ENCODE data around the gene HSD11B2.

HSD11B2 gene

DNA sequence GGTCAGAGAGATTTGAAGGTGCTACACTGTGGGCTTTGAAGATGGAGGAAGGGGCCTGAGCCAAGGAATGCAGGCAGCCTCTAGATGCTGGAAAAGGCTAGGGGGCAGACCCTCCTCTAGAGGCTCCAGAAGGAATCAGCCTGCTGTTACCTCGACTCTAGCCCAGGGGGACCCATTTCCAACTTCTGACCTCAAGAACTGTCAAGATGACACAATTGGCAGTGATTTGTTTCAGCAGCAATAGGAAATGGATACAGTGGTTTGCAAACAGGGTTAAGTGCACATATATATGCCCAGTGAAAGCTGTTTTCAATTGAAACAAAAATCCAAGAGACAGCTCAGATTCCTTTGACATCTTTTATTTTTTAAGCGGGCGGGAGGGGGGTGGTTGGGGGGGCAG lies 11.0 kb upstream of the HSD11B2 start:
- Histone ChIP-seq H3K36me3 (ENCODE audit: control insufficient read depth in 1 of 2, insufficient read depth in 2 of 2, low read length in 2 of 2) (no peaks in the 10 kb centered on the region), H3K4me1 (ENCODE audit: control insufficient read depth in 1 of 2, insufficient read depth in 2 of 2, low read length in 2 of 2) (peaks cover 0 to 9% of the 10 kb centered on the region in 2 donors), H3K9me3 (ENCODE audit: control insufficient read depth in 1 of 2, low read length in 2 of 2) (no peaks in the 10 kb centered on the region), H3K27ac (ENCODE audit: low read length) (no peak overlapping the region), H3K27me3 (ENCODE audit: low read depth, low read length) (no peaks in the 10 kb centered on the region), H3K4me3 (ENCODE audit: low read depth in 1 of 2, low read length in 2 of 2) (no peak overlapping the region)

DNA sequence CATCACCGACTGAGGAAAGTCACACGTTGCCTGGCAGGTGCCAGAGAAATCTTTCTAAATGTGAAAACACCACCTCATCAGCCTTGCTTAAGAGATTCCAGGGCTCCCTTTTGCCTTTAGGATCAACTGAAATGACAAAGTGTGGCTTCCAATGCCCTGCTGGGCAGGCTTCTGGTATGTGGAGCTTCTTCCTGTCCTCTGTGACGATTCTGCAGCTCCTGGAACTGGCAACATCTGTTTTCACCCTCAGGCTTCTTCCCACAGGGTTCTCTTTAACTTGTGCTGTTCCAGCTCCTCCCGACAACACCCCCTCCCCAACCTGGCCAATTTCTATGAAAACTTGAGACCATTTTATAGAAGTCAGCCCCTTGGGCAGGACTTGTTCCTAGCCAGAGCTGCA lies 9.9 kb upstream of the HSD11B2 start:
- Histone ChIP-seq H3K4me1 (ENCODE audit: control insufficient read depth in 1 of 2, insufficient read depth in 2 of 2, low read length in 2 of 2) (no peaks in the 10 kb centered on the region), H3K27ac (ENCODE audit: low read length) (no peak overlapping the region), H3K4me3 (ENCODE audit: low read depth in 1 of 2, low read length in 2 of 2) (no peak overlapping the region), H3K9me3 (ENCODE audit: control insufficient read depth in 1 of 2, low read length in 2 of 2) (no peaks in the 10 kb centered on the region), H3K27me3 (ENCODE audit: low read depth, low read length) (no peaks in the 10 kb centered on the region), H3K36me3 (ENCODE audit: control insufficient read depth in 1 of 2, insufficient read depth in 2 of 2, low read length in 2 of 2) (no peaks in the 10 kb centered on the region)

DNA sequence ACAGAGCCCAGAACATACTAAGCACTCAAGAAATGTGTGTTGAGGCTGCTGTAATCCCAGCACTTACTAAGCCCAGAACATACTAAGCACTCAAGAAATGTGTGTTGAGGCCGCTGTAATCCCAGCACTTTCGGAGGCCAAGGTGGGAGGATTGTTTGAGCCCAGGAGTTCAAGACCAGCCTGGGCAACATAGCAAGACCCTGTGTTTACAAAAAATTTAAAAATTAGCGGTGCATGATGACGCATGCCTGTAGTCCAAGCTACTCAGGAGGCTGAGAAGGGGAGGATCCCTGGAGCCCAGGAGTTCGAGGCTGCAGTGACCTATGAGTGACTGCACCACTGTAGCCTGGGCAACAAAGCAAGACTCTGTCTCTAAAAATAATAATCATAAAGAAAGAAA lies 7.9 kb upstream of the HSD11B2 start:
- Histone ChIP-seq H3K4me3 (ENCODE audit: low read depth in 1 of 2, low read length in 2 of 2) (no peak overlapping the region), H3K4me1 (ENCODE audit: control insufficient read depth in 1 of 2, insufficient read depth in 2 of 2, low read length in 2 of 2) (peaks cover 0 to under 1% of the 10 kb centered on the region in 2 donors), H3K27me3 (ENCODE audit: low read depth, low read length) (no peaks in the 10 kb centered on the region), H3K27ac (ENCODE audit: low read length) (no peak overlapping the region), H3K9me3 (ENCODE audit: control insufficient read depth in 1 of 2, low read length in 2 of 2) (no peaks in the 10 kb centered on the region), H3K36me3 (ENCODE audit: control insufficient read depth in 1 of 2, insufficient read depth in 2 of 2, low read length in 2 of 2) (no peaks in the 10 kb centered on the region)

DNA sequence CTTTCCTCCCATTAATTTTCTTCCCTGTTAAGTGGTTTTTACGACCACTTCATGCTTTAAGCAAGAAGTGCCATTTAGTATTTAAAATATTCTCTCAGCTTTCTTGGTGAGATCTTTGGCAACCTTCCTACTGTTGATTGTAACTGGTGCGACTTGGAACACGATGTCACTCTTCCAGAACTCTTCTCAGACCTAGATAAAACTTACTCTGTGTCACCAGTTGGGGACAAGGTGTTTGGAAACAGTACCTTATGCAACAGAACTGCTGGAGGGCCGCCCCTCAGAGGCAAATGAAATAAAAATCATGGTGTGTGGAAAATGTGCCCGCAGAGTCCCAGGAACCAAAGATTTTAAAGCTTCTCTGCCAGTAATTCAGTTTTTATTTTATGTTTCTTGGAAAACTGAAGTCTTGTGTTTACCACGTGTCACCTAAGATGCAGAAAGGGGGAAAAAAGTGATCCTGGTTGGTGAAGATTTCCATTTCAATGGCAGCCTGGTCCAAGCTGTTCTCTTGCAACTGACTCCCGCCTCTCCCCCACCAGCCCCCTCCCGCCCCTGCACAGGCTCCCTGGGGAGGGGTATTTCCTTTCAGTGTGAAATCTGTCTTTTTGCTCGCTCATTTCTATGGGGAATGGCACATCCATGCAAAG lies 7.2 kb upstream of the HSD11B2 start:
- Histone ChIP-seq H3K9me3 (ENCODE audit: control insufficient read depth in 1 of 2, low read length in 2 of 2) (no peaks in the 10 kb centered on the region), H3K4me3 (ENCODE audit: low read depth in 1 of 2, low read length in 2 of 2) (no peak overlapping the region), H3K36me3 (ENCODE audit: control insufficient read depth in 1 of 2, insufficient read depth in 2 of 2, low read length in 2 of 2) (no peaks in the 10 kb centered on the region), H3K27me3 (ENCODE audit: low read depth, low read length) (no peaks in the 10 kb centered on the region), H3K27ac (ENCODE audit: low read length) (no peak overlapping the region), H3K4me1 (ENCODE audit: control insufficient read depth in 1 of 2, insufficient read depth in 2 of 2, low read length in 2 of 2) (peaks cover 0 to 6% of the 10 kb centered on the region in 2 donors)

DNA sequence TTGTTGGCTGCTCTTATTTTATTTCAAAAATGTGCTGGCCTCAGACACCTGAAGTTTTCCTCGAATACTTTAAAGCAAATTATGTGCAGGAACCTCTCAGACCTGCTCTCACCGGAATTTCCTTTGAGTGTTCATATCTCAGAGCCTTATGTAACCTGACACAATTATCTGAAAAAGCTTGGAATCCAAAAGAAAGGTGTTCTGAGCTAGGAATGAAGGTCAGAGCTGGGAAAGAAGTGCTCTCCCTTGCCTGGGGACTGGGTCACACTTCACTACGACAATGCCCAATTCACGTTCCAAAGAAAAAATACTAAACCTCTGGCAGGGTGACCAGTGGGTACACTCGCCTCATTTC lies 6.7 kb upstream of the HSD11B2 start:
- H3K9me3 ChIP-seq (ENCODE audit: control insufficient read depth in 1 of 2, low read length in 2 of 2) = no peaks in the 10 kb centered on the region
- H3K4me3 ChIP-seq (ENCODE audit: low read depth in 1 of 2, low read length in 2 of 2) = no peak overlapping the region
- H3K4me1 ChIP-seq (ENCODE audit: control insufficient read depth in 1 of 2, insufficient read depth in 2 of 2, low read length in 2 of 2) = peaks cover 0 to 6% of the 10 kb centered on the region in 2 donors
- H3K27ac ChIP-seq (ENCODE audit: low read length) = no peak overlapping the region
- H3K27me3 ChIP-seq (ENCODE audit: low read depth, low read length) = no peaks in the 10 kb centered on the region
- H3K36me3 ChIP-seq (ENCODE audit: control insufficient read depth in 1 of 2, insufficient read depth in 2 of 2, low read length in 2 of 2) = no peaks in the 10 kb centered on the region

DNA sequence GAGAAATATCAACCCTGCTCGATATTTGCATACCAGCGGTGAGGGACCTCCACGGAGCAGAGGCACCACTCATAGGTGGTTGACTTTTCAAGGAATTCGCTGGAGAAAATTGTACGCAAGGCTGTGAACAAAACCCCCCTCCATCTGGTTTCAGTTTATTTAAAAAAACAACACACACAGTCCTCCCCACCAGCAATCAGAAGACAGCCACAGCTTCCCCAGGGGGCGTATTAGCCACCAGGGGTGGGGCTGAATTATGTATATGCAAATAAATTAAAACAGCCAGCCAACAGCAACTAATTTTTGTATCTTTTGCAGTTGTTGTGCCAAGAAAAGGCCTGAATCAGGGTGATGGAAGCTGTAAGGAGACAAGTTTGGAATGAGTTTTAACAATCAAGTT lies 5.9 kb upstream of the HSD11B2 start:
- no peaks in the 10 kb centered on the region for H3K27me3 ChIP-seq (ENCODE audit: low read depth, low read length)

DNA sequence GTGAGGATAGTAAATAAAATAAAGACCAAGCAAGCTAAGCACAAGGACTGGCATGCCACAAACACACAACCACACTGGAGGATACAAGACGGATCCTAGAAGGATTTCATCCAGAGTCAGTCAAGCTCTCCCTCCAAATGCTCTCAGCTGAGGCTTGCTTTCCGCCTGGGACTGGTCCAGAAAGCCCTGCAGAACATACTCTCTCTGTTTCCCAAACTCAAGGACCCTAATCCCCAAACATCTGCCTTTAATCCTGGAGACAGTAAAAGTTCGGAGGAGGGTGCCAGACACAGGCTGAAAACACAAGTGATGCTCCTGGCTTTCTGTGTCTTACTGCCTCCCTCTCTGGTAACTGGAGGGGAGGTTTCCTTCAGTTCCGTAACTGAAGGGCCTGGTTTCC lies 5.3 kb upstream of the HSD11B2 start:
- Histone ChIP-seq H3K4me3 (ENCODE audit: low read depth in 1 of 2, low read length in 2 of 2) (no peak overlapping the region), H3K27ac (ENCODE audit: low read length) (no peak overlapping the region), H3K9me3 (ENCODE audit: control insufficient read depth in 1 of 2, low read length in 2 of 2) (no peaks in the 10 kb centered on the region), H3K36me3 (ENCODE audit: control insufficient read depth in 1 of 2, insufficient read depth in 2 of 2, low read length in 2 of 2) (no peaks in the 10 kb centered on the region), H3K4me1 (ENCODE audit: control insufficient read depth in 1 of 2, insufficient read depth in 2 of 2, low read length in 2 of 2) (peaks cover 0 to 12% of the 10 kb centered on the region in 2 donors), H3K27me3 (ENCODE audit: low read depth, low read length) (no peaks in the 10 kb centered on the region)

More for the DNA sequence above, 5.9 kb upstream of the HSD11B2 start:
- H3K27ac ChIP-seq (ENCODE audit: low read length) = no peak overlapping the region
- no peaks in the 10 kb centered on the region for H3K9me3 ChIP-seq (ENCODE audit: control insufficient read depth in 1 of 2, low read length in 2 of 2)
- no peak overlapping the region for H3K4me3 ChIP-seq (ENCODE audit: low read depth in 1 of 2, low read length in 2 of 2)
- H3K36me3 ChIP-seq (ENCODE audit: control insufficient read depth in 1 of 2, insufficient read depth in 2 of 2, low read length in 2 of 2) = no peaks in the 10 kb centered on the region
- H3K4me1 ChIP-seq (ENCODE audit: control insufficient read depth in 1 of 2, insufficient read depth in 2 of 2, low read length in 2 of 2) = peaks cover 0 to 7% of the 10 kb centered on the region in 2 donors

DNA sequence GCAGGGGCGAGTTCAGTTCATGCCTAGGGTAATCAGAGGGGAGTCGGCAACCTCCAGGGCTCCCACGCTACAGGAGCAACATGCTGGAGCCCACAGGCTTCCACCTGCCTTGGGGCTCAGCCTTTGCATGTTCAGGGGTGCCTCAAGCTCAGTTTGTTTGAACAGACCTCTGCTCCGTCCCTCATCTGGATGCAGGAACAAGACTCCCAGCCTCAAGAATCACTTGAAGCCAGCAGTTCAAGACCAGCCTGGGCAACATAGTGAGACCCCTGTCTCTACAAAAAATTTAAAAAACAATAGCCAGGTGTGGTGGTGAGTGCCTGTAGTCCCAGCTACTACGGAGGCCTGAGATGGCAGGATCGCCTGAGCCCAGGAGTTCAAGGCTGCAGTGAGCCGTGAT lies 4.9 kb upstream of the HSD11B2 start:
- H3K4me3 ChIP-seq (ENCODE audit: low read depth in 1 of 2, low read length in 2 of 2) = no peak overlapping the region
- H3K4me1 ChIP-seq (ENCODE audit: control insufficient read depth in 1 of 2, insufficient read depth in 2 of 2, low read length in 2 of 2) = peaks cover 0 to 14% of the 10 kb centered on the region in 2 donors
- H3K27me3 ChIP-seq (ENCODE audit: low read depth, low read length) = no peaks in the 10 kb centered on the region
- H3K9me3 ChIP-seq (ENCODE audit: control insufficient read depth in 1 of 2, low read length in 2 of 2) = no peaks in the 10 kb centered on the region
- no peak overlapping the region for H3K27ac ChIP-seq (ENCODE audit: low read length)
- H3K36me3 ChIP-seq (ENCODE audit: control insufficient read depth in 1 of 2, insufficient read depth in 2 of 2, low read length in 2 of 2) = no peaks in the 10 kb centered on the region

DNA sequence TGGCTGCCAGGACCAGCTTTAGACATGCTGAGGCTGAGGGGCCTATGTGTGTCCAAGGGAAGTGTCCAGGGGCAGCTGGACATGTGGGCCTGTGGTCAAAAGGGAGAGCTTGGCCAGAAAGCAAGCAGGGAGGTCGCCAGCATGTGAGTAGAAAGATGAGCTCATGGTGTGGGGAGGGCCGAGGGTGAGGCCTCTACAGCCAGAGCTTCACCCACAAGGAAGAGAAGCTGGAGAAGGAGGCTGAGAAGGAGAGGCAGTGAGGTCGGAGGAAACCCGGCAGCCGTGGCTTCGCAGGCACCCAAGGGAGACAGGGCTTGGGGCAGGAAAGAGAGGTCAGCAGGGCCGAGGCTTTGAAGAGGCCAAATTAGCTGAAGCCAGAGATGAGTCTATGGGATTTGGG lies 4.0 kb upstream of the HSD11B2 start:
- Histone ChIP-seq H3K9me3 (ENCODE audit: control insufficient read depth in 1 of 2, low read length in 2 of 2) (no peaks in the 10 kb centered on the region), H3K4me3 (ENCODE audit: low read depth in 1 of 2, low read length in 2 of 2) (no peak overlapping the region), H3K27ac (ENCODE audit: low read length) (no peak overlapping the region), H3K4me1 (ENCODE audit: control insufficient read depth in 1 of 2, insufficient read depth in 2 of 2, low read length in 2 of 2) (peaks cover 0 to 21% of the 10 kb centered on the region in 2 donors), H3K27me3 (ENCODE audit: low read depth, low read length) (no peaks in the 10 kb centered on the region), H3K36me3 (ENCODE audit: control insufficient read depth in 1 of 2, insufficient read depth in 2 of 2, low read length in 2 of 2) (no peaks in the 10 kb centered on the region)

DNA sequence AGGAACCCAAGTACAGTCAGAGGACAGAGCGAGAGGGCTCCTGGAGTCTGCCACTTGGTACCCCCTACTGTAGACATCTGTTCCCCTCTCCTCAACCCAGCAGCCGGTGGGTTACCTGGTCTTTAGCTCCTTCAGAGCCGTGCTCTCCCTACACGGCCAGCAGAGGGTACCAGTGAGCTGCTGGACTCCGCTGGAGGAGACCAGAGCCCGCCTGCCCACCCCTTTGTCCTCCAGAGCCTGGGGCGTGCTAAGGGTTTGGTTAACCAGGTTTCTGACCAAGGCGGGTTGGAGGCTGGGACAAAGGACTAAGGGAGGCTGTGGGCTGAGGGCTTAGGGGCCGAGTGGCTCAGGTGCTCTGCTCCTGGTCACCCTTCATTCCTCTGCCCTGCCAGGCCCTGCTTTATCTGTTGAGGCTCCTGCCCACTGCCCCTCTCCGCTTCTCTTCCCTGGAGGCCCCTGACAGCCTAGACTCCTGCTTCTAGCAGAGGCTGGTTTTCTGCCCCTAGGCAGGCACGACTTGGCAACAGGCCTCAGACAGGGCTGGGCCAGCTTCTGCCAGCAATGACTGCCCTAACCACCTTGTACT lies 2.7 kb upstream of the HSD11B2 start:
- H3K27me3 ChIP-seq (ENCODE audit: low read depth, low read length) = no peaks in the 10 kb centered on the region
- no peak overlapping the region for H3K27ac ChIP-seq (ENCODE audit: low read length)
- peaks cover 0 to 21% of the 10 kb centered on the region in 2 donors for H3K4me1 ChIP-seq (ENCODE audit: control insufficient read depth in 1 of 2, insufficient read depth in 2 of 2, low read length in 2 of 2)
- H3K9me3 ChIP-seq (ENCODE audit: control insufficient read depth in 1 of 2, low read length in 2 of 2) = no peaks in the 10 kb centered on the region
- no peaks in the 10 kb centered on the region for H3K36me3 ChIP-seq (ENCODE audit: control insufficient read depth in 1 of 2, insufficient read depth in 2 of 2, low read length in 2 of 2)
- H3K4me3 ChIP-seq (ENCODE audit: low read depth in 1 of 2, low read length in 2 of 2) = no peak overlapping the region

DNA sequence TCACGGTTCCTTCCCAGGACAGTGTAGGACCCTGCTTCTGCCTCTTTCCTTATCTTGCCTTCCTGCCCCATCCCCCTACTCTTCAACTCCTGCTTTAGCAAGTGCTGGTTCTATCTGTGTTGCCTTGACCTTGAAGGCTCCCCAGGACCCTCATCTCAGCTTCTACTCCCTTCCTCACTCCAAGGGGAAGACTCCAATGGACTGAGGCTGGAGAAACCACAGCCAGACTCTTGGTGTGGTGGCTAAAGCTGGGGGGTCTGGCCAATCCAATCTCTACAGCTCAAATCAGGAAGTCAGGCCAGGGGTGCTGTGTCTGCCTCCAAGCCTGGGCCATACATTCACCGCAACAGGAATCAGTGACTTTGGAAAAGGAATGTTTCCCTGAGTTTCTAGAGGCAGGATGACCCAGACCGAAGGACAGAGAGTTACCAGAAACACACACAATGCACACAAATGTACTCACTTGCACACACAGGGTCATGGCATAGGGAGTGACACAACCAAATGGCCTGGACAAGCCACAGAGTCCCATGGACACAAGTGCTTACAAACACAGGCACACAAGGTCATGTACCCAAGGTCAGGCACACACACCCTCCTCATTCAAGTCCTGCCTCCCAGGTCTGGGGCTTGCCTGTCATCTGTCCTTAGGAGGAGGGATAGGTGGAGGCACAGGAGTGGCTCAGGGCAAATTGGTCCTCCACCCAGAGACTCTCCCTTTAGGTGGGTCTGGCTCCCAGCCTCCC lies 1.7 kb upstream of the HSD11B2 start:
- peak overlapping the region; percentile 74 for H3K27ac ChIP-seq (ENCODE audit: low read length)
- H3K9me3 ChIP-seq (ENCODE audit: control insufficient read depth in 1 of 2, low read length in 2 of 2) = no peaks in the 10 kb centered on the region
- peak overlapping the region in 1 of 2 donors; percentile 11 for H3K4me3 ChIP-seq (ENCODE audit: low read depth in 1 of 2, low read length in 2 of 2)
- no peaks in the 10 kb centered on the region for H3K27me3 ChIP-seq (ENCODE audit: low read depth, low read length)
- peaks cover 0 to 21% of the 10 kb centered on the region in 2 donors for H3K4me1 ChIP-seq (ENCODE audit: control insufficient read depth in 1 of 2, insufficient read depth in 2 of 2, low read length in 2 of 2)
- no peaks in the 10 kb centered on the region for H3K36me3 ChIP-seq (ENCODE audit: control insufficient read depth in 1 of 2, insufficient read depth in 2 of 2, low read length in 2 of 2)

All from muscle layer of duodenum (tissue), 2 donors.